ENCODE results near the gene NRCAM.

DNA sequence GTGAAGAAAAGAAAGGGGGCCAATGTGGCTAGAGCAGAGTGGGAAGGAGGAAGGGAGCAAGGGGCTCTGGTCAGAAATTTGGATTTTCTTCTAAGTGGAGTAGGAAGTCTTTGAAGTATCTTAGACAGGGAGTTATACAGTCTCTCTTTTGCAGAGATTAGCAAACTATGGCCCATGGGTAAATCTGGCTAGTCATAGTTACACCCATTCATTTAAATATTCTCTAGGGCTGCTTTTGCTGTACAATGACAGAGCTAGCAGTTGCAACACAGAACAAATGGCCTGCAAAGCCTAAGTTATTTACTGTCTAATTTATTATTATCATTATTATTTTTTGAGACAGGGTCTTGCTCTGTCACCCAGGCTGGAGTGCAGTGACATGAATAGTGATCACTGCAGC lies 315.6 kb downstream of the NRCAM start:
- TF ChIP-seq, protein P1, sequence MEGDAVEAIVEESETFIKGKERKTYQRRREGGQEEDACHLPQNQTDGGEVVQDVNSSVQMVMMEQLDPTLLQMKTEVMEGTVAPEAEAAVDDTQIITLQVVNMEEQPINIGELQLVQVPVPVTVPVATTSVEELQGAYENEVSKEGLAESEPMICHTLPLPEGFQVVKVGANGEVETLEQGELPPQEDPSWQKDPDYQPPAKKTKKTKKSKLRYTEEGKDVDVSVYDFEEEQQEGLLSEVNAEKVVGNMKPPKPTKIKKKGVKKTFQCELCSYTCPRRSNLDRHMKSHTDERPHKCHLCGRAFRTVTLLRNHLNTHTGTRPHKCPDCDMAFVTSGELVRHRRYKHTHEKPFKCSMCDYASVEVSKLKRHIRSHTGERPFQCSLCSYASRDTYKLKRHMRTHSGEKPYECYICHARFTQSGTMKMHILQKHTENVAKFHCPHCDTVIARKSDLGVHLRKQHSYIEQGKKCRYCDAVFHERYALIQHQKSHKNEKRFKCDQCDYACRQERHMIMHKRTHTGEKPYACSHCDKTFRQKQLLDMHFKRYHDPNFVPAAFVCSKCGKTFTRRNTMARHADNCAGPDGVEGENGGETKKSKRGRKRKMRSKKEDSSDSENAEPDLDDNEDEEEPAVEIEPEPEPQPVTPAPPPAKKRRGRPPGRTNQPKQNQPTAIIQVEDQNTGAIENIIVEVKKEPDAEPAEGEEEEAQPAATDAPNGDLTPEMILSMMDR (IDR thresholded peaks at IDR 0.05) = no peak
- TF ChIP-seq POLR2AphosphoS5 (IDR thresholded peaks at IDR 0.05; ENCODE audit: insufficient read depth in 1 of 2, low read depth in 1 of 2) = no peak

Measured in vagina (tissue), 2 donors.